RWPE2 (cell line): Measurements from ENCODE around the gene FOXJ3.

ENCODE experiments used
- ATAC-seq: fragments of 200-7000 bp; cut with Tn5 transposase; 3 replicates; pipeline ENCODE4 v1.9.1; 2021; ENCODE audit warnings: low read depth
- DNase-seq: peaks from one replicate; pipeline ENCODE4 v3.0.0-alpha.2; 2020; ENCODE audit warnings: low spot score
- H3K27ac ChIP-seq: fragments of 450-650 bp; 2 replicates; pipeline ENCODE4 v1.5.1; 2017; ENCODE audit warnings: mild to moderate bottlenecking; ENCODE audit not compliant: poor library complexity, severe bottlenecking
- H3K27me3 ChIP-seq: fragments of 250-450 bp; sonication (Bioruptor Pico); 2 replicates; pipeline ENCODE4 v1.5.1; 2021; ENCODE audit warnings: mild to moderate bottlenecking, moderate library complexity; ENCODE audit not compliant: insufficient read depth, poor library complexity, severe bottlenecking
- H3K36me3 ChIP-seq: fragments of 250-450 bp; sonication (Bioruptor Pico); 2 replicates; pipeline ENCODE4 v1.5.1; 2020; ENCODE audit warnings: low read depth, mild to moderate bottlenecking, moderate library complexity
- H3K4me1 ChIP-seq: fragments of 250-450 bp; sonication (Bioruptor Pico); 2 replicates; pipeline ENCODE4 v1.5.1; 2021; ENCODE audit warnings: mild to moderate bottlenecking, moderate library complexity; ENCODE audit not compliant: insufficient read depth, poor library complexity, severe bottlenecking
- H3K4me3 ChIP-seq: fragments of 250-450 bp; sonication (Bioruptor Pico); 2 replicates; pipeline ENCODE4 v1.5.1; 2021; ENCODE audit warnings: mild to moderate bottlenecking, moderate library complexity; ENCODE audit not compliant: severe bottlenecking
- H3K9me3 ChIP-seq: fragments of 250-450 bp; sonication (Bioruptor Pico); 2 replicates; pipeline ENCODE4 v1.5.1; 2021; ENCODE audit warnings: mild to moderate bottlenecking, moderate library complexity; ENCODE audit not compliant: severe bottlenecking
- TF ChIP-seq, protein P1 (sequence below): fragments of 450-650 bp; IDR thresholded peaks from one replicate; pipeline ENCODE4 v1.5.1; 2017; ENCODE audit warnings: mild to moderate bottlenecking, moderate library complexity; ENCODE audit not compliant: poor library complexity, severe bottlenecking

FOXJ3 gene

GRCh38 chr1:42127767-42128166 is 207.3 kb downstream of the FOXJ3 start:
- Histone ChIP-seq H3K9me3 (no peaks in the 10 kb centered on the region), H3K36me3 (no peaks in the 10 kb centered on the region), H3K27ac (no peak overlapping the region), H3K4me3 (no peak overlapping the region), H3K27me3 (peaks cover 2% of the 10 kb centered on the region), H3K4me1 (no peaks in the 10 kb centered on the region)
- ATAC-seq, result no peak
- no peak for DNase-seq
- TF ChIP-seq, protein P1, sequence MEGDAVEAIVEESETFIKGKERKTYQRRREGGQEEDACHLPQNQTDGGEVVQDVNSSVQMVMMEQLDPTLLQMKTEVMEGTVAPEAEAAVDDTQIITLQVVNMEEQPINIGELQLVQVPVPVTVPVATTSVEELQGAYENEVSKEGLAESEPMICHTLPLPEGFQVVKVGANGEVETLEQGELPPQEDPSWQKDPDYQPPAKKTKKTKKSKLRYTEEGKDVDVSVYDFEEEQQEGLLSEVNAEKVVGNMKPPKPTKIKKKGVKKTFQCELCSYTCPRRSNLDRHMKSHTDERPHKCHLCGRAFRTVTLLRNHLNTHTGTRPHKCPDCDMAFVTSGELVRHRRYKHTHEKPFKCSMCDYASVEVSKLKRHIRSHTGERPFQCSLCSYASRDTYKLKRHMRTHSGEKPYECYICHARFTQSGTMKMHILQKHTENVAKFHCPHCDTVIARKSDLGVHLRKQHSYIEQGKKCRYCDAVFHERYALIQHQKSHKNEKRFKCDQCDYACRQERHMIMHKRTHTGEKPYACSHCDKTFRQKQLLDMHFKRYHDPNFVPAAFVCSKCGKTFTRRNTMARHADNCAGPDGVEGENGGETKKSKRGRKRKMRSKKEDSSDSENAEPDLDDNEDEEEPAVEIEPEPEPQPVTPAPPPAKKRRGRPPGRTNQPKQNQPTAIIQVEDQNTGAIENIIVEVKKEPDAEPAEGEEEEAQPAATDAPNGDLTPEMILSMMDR, result no peak
